Upper lobe of left lung (tissue), 6 donors: Measurements from ENCODE around the gene ZNF69. TPM values are rescaled to one million over a fixed set of nuclear protein-coding genes. Genes with fewer than 3 reads are reported as not detected.
"Not testable (repeated sequence)": the region's sequence is repeated elsewhere in the genome, so short reads cannot be mapped to it uniquely, and the experiment has no call there.

Source experiments
- ATAC-seq, 2 donors: fragments of 200-7000 bp; cut with Tn5 transposase; one replicate each; pipeline ENCODE4 v1.9.1; 2022; ENCODE audit warnings: mild to moderate bottlenecking in 2 of 2, moderate library complexity in 2 of 2; ENCODE audit not compliant: low FRiP score in 2 of 2
- DNase-seq, 2 donors: peaks; one replicate each; pipeline ENCODE4 v3.0.0-alpha.2; 2019 to 2020
- H3K27ac ChIP-seq, 4 donors: fragments of 200-600 bp; sonication (generic); one replicate each; pipeline ENCODE4 v1.5.1; 2016 to 2019
- H3K27me3 ChIP-seq, 4 donors: fragments of 200-600 bp; sonication (generic); one replicate each; pipeline ENCODE4 v1.5.1; 2017 to 2019
- H3K36me3 ChIP-seq, 4 donors: fragments of 200-600 bp; sonication (generic); one replicate each; pipeline ENCODE4 v1.5.1; 2016 to 2019
- H3K4me1 ChIP-seq, 4 donors: fragments of 200-600 bp; sonication (generic); one replicate each; pipeline ENCODE4 v1.5.1; 2018 to 2019
- H3K4me3 ChIP-seq, 4 donors: fragments of 200-600 bp; sonication (generic); one replicate each; pipeline ENCODE4 v1.5.1; 2017 to 2019; ENCODE audit warnings: mild to moderate bottlenecking in 2 of 4, moderate library complexity in 1 of 4
- H3K9me3 ChIP-seq, 4 donors: fragments of 200-600 bp; sonication (generic); one replicate each; pipeline ENCODE4 v1.5.1; 2018 to 2019
- EP300 ChIP-seq, 4 donors: sonication (generic); formaldehyde crosslinking; IDR thresholded peaks; one replicate each; pipeline ENCODE4 v1.5.1; 2017; ENCODE audit warnings: antibody characterized with exemption in 4 of 4, control low read depth in 2 of 4
- POLR2A ChIP-seq, 4 donors: fragments of 450-650 bp; IDR thresholded peaks; one replicate each; pipeline ENCODE4 v1.5.1; 2016 to 2017; ENCODE audit warnings: antibody characterized with exemption in 4 of 4, mild to moderate bottlenecking in 2 of 4
- POLR2AphosphoS5 ChIP-seq, 2 donors: sonication (generic); formaldehyde crosslinking; IDR thresholded peaks; one replicate each; pipeline ENCODE4 v1.5.1; 2017; ENCODE audit warnings: antibody characterized with exemption in 2 of 2
- WGBS, 2 donors: methylation state at CpG; one replicate each; pipeline ENCODE4 v1.1.5; 2017 to 2018; 5-methylcytosine and 5-hydroxymethylcytosine counted together
- total RNA-seq, 6 donors: library from RNA; depleted of rRNA in 4 of 6; stranded (reverse); fragments of >200 nt in 4 of 6; gene quantifications; one replicate each; pipeline versions ENCODE4 v1.1.0 to v1.2.1, GENCODE V29; 2016 to 2021
- TF ChIP-seq, protein P1 (sequence below), 6 experiments: fragments of 450-650 bp in 4 of 6; fragments of 200-600 bp in 2 of 6; sonication (generic) in 2 of 6; IDR thresholded peaks; one replicate each; pipeline ENCODE4 v1.5.1; 2016 to 2019; ENCODE audit warnings: antibody characterized with exemption in 6 of 6
- donor health status: DM: no; HTN: no; CAD: no; lungs with moderate emphysema.
- donor health status: DM: no; HTN: yes; CAD: no; lungs with severe emphysema.

Gene ZNF69
- total RNA-seq, 6 donors from 2014 or later, result 10.1 to 29.3 (median 16.4) TPM

DNA sequence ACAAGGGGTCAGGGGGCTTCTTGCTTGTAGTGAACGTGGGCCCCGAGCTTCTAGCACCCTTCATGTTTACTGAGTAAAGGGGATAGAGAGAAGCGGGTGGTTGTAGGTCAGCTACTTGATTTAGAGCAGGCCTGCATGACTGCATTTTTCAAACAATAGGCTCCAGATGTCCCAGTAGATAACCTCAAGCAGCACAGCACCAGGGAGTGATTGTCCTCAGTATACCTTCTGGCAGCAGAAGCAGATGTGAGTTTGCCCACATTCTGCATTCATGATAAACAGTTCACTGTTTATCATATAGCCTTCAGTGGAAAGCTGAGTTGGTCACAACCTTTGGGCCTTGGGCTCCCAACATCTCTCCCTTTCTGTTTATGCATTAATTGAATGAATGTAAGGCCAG is 34.2 kb upstream of the ZNF69 start:
- no peaks in the 10 kb centered on the region for H3K27me3 ChIP-seq
- 87 to 97% methylated on average over 3 of the region's 3 CpGs for WGBS, 2 donors
- no peak overlapping the region for H3K27ac ChIP-seq
- ATAC-seq (no peak), DNase-seq (no peak)
- no peak for TF ChIP-seq EP300 (IDR thresholded peaks at IDR 0.05)
- TF ChIP-seq, protein P1, sequence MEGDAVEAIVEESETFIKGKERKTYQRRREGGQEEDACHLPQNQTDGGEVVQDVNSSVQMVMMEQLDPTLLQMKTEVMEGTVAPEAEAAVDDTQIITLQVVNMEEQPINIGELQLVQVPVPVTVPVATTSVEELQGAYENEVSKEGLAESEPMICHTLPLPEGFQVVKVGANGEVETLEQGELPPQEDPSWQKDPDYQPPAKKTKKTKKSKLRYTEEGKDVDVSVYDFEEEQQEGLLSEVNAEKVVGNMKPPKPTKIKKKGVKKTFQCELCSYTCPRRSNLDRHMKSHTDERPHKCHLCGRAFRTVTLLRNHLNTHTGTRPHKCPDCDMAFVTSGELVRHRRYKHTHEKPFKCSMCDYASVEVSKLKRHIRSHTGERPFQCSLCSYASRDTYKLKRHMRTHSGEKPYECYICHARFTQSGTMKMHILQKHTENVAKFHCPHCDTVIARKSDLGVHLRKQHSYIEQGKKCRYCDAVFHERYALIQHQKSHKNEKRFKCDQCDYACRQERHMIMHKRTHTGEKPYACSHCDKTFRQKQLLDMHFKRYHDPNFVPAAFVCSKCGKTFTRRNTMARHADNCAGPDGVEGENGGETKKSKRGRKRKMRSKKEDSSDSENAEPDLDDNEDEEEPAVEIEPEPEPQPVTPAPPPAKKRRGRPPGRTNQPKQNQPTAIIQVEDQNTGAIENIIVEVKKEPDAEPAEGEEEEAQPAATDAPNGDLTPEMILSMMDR (IDR thresholded peaks at IDR 0.05), result no peak
- no peak for TF ChIP-seq POLR2A (IDR thresholded peaks at IDR 0.05)
- TF ChIP-seq POLR2AphosphoS5 (IDR thresholded peaks at IDR 0.05), result no peak
- H3K9me3 ChIP-seq, result no peaks in the 10 kb centered on the region
- H3K36me3 ChIP-seq, result peaks cover 0 to 9% (median 1%) of the 10 kb centered on the region in 4 donors
- no peak overlapping the region for H3K4me3 ChIP-seq
- H3K4me1 ChIP-seq, result peaks cover 7 to 16% (median 12%) of the 10 kb centered on the region in 4 donors

DNA sequence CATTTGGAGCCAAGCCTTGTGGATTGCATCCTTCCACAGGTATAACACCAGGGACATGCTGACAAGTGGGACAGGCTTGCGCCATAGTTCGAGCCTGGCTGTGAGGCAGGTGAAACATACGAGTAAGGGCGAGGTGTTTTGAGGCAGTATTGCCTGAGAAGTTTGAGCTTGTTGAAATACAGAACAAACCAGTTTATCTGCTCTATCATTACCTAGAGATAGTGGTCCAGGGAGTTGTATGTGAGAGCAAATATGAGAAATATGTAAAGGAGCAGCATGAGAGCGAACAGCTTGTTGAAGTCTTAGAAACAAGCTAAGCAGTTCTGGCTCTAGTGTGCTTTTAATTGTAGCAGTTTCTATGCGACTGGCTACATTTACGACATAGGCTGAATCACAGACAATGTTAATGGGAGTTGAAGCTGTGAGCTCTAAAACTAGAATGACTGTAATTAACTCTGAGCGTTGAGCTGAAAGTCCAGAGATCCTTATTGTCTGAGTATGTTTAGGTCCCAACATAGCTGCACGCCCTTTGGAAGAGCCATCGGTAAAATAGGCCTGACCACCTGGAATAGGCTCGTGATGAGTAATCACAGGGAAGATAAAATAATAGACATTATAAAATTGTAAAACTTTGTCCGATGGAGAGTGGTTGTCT is 30.9 kb upstream of the ZNF69 start:
- DNase-seq (peak in 1 of 2 donors; percentile 74), ATAC-seq (peak in 1 of 2 donors; percentile 87)
- no peak overlapping the region for H3K27ac ChIP-seq
- WGBS, 2 donors, result 70 to 85% methylated on average over 12 of the region's 12 CpGs
- no peaks in the 10 kb centered on the region for H3K27me3 ChIP-seq
- H3K36me3 ChIP-seq, result peaks cover 0 to 9% (median 1%) of the 10 kb centered on the region in 4 donors
- no peak overlapping the region for H3K4me3 ChIP-seq
- peaks cover 0 to 2% (median 0%) of the 10 kb centered on the region in 4 donors for H3K9me3 ChIP-seq
- TF ChIP-seq POLR2AphosphoS5 (IDR thresholded peaks at IDR 0.05), result no peak
- TF ChIP-seq, protein P1 (IDR thresholded peaks at IDR 0.05), result no peak
- no peak for TF ChIP-seq POLR2A (IDR thresholded peaks at IDR 0.05)
- H3K4me1 ChIP-seq, result peaks cover 0 to 7% (median 0%) of the 10 kb centered on the region in 4 donors

DNA sequence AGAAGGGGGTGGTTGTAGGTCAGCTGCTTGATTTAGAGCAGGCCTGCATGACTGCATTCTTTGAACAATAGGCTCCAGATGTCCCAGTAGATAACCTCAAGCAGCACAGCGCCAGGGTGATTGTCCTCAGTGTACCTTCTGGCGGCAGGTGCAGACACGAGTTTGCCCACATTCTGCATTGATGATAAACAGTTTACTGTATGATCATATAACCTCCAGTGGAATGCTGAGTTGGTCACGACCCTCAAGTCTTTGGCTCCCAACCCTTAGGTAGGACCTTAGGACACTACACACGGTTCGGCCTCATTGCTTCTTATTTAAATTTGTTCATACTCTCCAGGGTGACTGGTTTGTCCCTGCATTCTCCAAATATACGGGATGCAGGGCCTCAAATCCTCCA is 26.9 kb upstream of the ZNF69 start:
- ATAC-seq, result no peak
- Histone ChIP-seq H3K36me3 (peaks cover 0 to 6% (median 0%) of the 10 kb centered on the region in 4 donors), H3K4me3 (no peak overlapping the region), H3K4me1 (peaks cover 0 to 7% (median 0%) of the 10 kb centered on the region in 4 donors), H3K9me3 (peaks cover 0 to 28% (median 20%) of the 10 kb centered on the region in 4 donors), H3K27me3 (no peaks in the 10 kb centered on the region), H3K27ac (no peak overlapping the region)
- 96% methylated on average over 7 of the region's 7 CpGs for WGBS, 2 donors
- no peak for TF ChIP-seq POLR2A (IDR thresholded peaks at IDR 0.05)
- TF ChIP-seq, protein P1 (IDR thresholded peaks at IDR 0.05), result no peak
- no peak for TF ChIP-seq POLR2AphosphoS5 (IDR thresholded peaks at IDR 0.05)
- DNase-seq, result no peak

DNA sequence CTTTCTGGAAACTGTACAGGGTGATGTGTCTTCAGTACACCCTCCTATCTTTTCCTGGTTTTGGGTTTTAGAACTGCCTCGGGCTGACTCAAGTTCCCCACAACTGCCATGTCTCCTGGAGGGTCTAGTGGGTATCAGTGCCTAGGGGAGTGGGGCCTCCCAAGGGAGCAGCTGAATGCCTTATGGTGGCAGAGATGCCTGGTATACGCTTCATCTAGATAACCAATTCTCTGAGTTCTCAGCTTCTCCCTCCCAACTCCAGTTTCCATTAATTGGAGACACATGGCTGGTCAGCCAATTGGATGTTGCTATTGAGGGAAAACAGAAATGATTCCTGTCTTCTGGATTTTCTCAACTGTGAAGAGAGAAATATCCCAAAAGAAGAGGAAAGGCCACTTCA is 26.3 kb upstream of the ZNF69 start:
- peaks cover 0 to 34% (median 24%) of the 10 kb centered on the region in 4 donors for H3K9me3 ChIP-seq
- H3K36me3 ChIP-seq, result peaks cover 2 to 10% (median 3%) of the 10 kb centered on the region in 4 donors
- WGBS, 2 donors, result 86 to 100% methylated on average over 2 of the region's 2 CpGs
- TF ChIP-seq POLR2A (IDR thresholded peaks at IDR 0.05), result no peak
- TF ChIP-seq, protein P1 (IDR thresholded peaks at IDR 0.05), result no peak
- ATAC-seq (no peak), DNase-seq (no peak)
- no peaks in the 10 kb centered on the region for H3K27me3 ChIP-seq
- H3K4me1 ChIP-seq, result peaks cover 0 to 4% (median 0%) of the 10 kb centered on the region in 4 donors
- no peak overlapping the region for H3K27ac ChIP-seq
- H3K4me3 ChIP-seq, result no peak overlapping the region

DNA sequence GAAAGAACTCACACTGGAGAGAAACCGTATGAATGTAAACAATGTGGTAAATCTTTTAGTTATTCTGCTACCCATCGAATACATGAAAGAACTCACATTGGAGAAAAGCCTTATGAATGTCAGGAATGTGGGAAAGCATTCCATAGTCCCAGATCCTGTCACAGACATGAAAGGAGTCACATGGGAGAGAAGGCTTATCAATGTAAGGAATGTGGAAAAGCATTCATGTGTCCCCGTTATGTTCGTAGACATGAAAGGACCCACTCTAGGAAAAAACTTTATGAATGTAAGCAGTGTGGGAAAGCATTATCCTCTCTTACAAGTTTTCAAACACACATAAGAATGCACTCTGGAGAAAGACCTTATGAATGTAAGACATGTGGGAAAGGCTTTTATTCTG is 19.8 kb upstream of the ZNF69 start:
- H3K4me3 ChIP-seq, H3K27ac ChIP-seq, ATAC-seq, DNase-seq, H3K4me1 ChIP-seq, H3K27me3 ChIP-seq: not testable (repeated sequence)
- H3K9me3 ChIP-seq, result peaks cover 33 to 81% (median 65%) of the 10 kb centered on the region in 4 donors
- WGBS, 2 donors, result 96 to 97% methylated on average over 4 of the region's 4 CpGs
- peaks cover 20 to 38% (median 29%) of the 10 kb centered on the region in 4 donors for H3K36me3 ChIP-seq
